GM12878 (cell line): ENCODE measurements around the gene KCNJ10. TPM values are rescaled to one million over a fixed set of nuclear protein-coding genes. Genes with fewer than 3 reads are reported as not detected.

Source experiments
- ATAC-seq: fragments of 200-7000 bp; cut with Tn5 transposase; 3 replicates; pipeline ENCODE4 v1.9.1; 2020; ENCODE audit warnings: mild to moderate bottlenecking, moderate library complexity
- BruUV-seq: library from RNA; stranded (reverse); fragments of 400-500 nt; replicated peaks from 2 replicates; lab custom pipeline; 2021; lab: Mats Ljungman, UMichigan
- CTCF ChIA-PET: fragments of 300-600 bp; sonication (Branson Sonifier 250); formaldehyde crosslinking; extraction: SDS; loops from one replicate; lab custom pipeline; 2021; ENCODE audit warnings: inconsistent platforms; lab: Yijun Ruan, JAX
- POLR2A ChIA-PET: fragments of 350-600 bp; formaldehyde crosslinking; extraction: SDS; loops from one replicate; lab custom pipeline; 2021; ENCODE audit warnings: inconsistent platforms; lab: Charles Lee
- RAD21 ChIA-PET: fragments of 300-600 bp; sonication (Branson Sonifier 250); formaldehyde crosslinking; loops from one replicate; lab custom pipeline; 2023; ENCODE audit warnings: antibody characterized with exemption; ENCODE audit not compliant: unreplicated experiment; lab: Charles Lee
- SMC1A ChIA-PET: fragments of 300-600 bp; sonication (Branson Sonifier 250); formaldehyde crosslinking; loops from one replicate; lab custom pipeline; 2023; ENCODE audit not compliant: unreplicated experiment, uncharacterized antibody; lab: Charles Lee
- DNase-seq: peaks from one replicate; pipeline ENCODE4 v3.0.0-alpha.2; 2011; ENCODE audit warnings: low read depth, low spot score
- FAIRE-seq: peaks from 3 replicates; lab custom pipeline; 2011; peaks lifted over from hg19 to GRCh38; lab: Jason Lieb, UNC
- H2AFZ ChIP-seq: 2 replicates; pipeline ENCODE4 v1.6.0; 2011; ENCODE audit warnings: low read depth, low read length, control low read depth; ENCODE audit not compliant: control insufficient read depth
- H3K27ac ChIP-seq: 2 replicates; pipeline ENCODE4 v1.5.1; 2011; ENCODE audit warnings: control low read depth; ENCODE audit not compliant: control insufficient read depth, insufficient read depth
- H3K27me3 ChIP-seq, 2 experiments: replicated peaks in 1 of 2; 2 replicates each; pipeline versions ENCODE4 v1.6.0 to v1.6.1; 2011; ENCODE audit warnings: low read length in 1 of 2; ENCODE audit not compliant: control insufficient read depth in 2 of 2, insufficient read depth in 2 of 2
- H3K36me3 ChIP-seq, 2 experiments: 2 replicates each; pipeline ENCODE4 v1.5.1; 2011; ENCODE audit warnings: low read length in 1 of 2; ENCODE audit not compliant: control insufficient read depth in 2 of 2, insufficient read depth in 2 of 2
- H3K4me1 ChIP-seq: 2 replicates; pipeline ENCODE4 v1.6.1; 2011; ENCODE audit warnings: mild to moderate bottlenecking, low read length, moderate library complexity, mixed read lengths; ENCODE audit not compliant: control insufficient read depth, insufficient read depth
- H3K4me2 ChIP-seq: 2 replicates; pipeline ENCODE4 v1.6.0; 2011; ENCODE audit warnings: control low read depth; ENCODE audit not compliant: control insufficient read depth, insufficient read depth
- H3K4me3 ChIP-seq: fragments of 200-600 bp; sonication (generic); 2 replicates; pipeline ENCODE4 v1.5.1; 2016
- H3K79me2 ChIP-seq: 2 replicates; pipeline ENCODE4 v1.6.0; 2011; ENCODE audit warnings: low read length; ENCODE audit not compliant: control insufficient read depth, insufficient read depth
- H3K9ac ChIP-seq: 2 replicates; pipeline ENCODE4 v1.8.0; 2011; ENCODE audit warnings: low read length, control low read depth, mixed read lengths; ENCODE audit not compliant: control insufficient read depth, insufficient read depth
- H3K9me3 ChIP-seq: replicated peaks from 3 replicates; pipeline ENCODE4 v1.5.1; 2011; ENCODE audit warnings: mild to moderate bottlenecking, low read length; ENCODE audit not compliant: control insufficient read depth, insufficient read depth
- H4K20me1 ChIP-seq: 2 replicates; pipeline ENCODE4 v1.6.0; 2011; ENCODE audit not compliant: control insufficient read depth, insufficient read depth
- CHD2 ChIP-seq: IDR thresholded peaks from 2 replicates; pipeline ENCODE4 v1.6.1; 2011; ENCODE audit warnings: low read depth, low read length, improper control_type of control experiment, borderline replicate concordance
- LARP7 ChIP-seq: fragments of 450-650 bp; IDR thresholded peaks from 2 replicates; pipeline ENCODE4 v1.6.1; 2017; ENCODE audit warnings: mild to moderate bottlenecking
- SMAD1 ChIP-seq: fragments of 450-650 bp; IDR thresholded peaks from 2 replicates; pipeline ENCODE4 v1.6.1; 2018; ENCODE audit warnings: mild to moderate bottlenecking, low read depth; ENCODE audit not compliant: partially characterized antibody
- SP1 ChIP-seq: IDR thresholded peaks from one replicate; pipeline ENCODE4 v1.6.1; 2011; ENCODE audit warnings: low read depth, low read length
- YY1 ChIP-seq: IDR thresholded peaks from 2 replicates; pipeline ENCODE4 v1.6.1; 2011; ENCODE audit warnings: low read depth, mild to moderate bottlenecking, low read length
- WGBS: methylation state at CpG from one replicate; pipeline ENCODE4 v1.1.6; 2016; ENCODE audit warnings: low lambda C conversion rate; ENCODE audit not compliant: insufficient replicate concordance, insufficient coverage; ENCODE audit errors: missing lambda C conversion rate; 5-methylcytosine and 5-hydroxymethylcytosine counted together
- in situ Hi-C: fragments of 300-500 bp; cut with MboI; formaldehyde crosslinking; loops from 9 replicates; pipeline ENCODE4 v1.14.3; 2018; ENCODE audit warnings: mixed read lengths
- intact Hi-C: fragments of 100-400 bp; cut with micrococcal nuclease; formaldehyde crosslinking; loops from one replicate; pipeline ENCODE4 v1.14.2; 2022; ENCODE audit not compliant: unreplicated experiment
- polyA plus RNA-seq, 11 experiments: library from polyadenylated mRNA; depleted of rRNA in 4 of 11; unstranded in 6 of 11; stranded (reverse) in 5 of 11; fragments of >200 nt; fragmentation: Nextera tagmentation in 4 of 11; fragmentation: Illumina TruSeq in 1 of 11; extraction: Ambion mirVana in 4 of 11; extraction: Trizol in 1 of 11; gene quantifications; 1 replicate in 1 of 11; 2 replicates in 10 of 11; pipeline versions ENCODE4 v1.2.1 to v1.2.3, GENCODE V29; 2011 to 2016; ENCODE audit warnings: inconsistent platforms in 2 of 11, missing spikeins in 2 of 11, low read depth in 1 of 11
- total RNA-seq, 4 experiments: library from RNA; depleted of rRNA in 3 of 4; stranded (reverse); fragments of >200 nt in 3 of 4; fragmentation: Illumina TruSeq in 1 of 4; extraction: Trizol in 1 of 4; gene quantifications; 2 replicates each; pipeline versions ENCODE4 v1.2.1 to v1.2.3, GENCODE V29; 2013 to 2021
- TF ChIP-seq, protein P1 (sequence below): fragments of 450-650 bp; IDR thresholded peaks from 2 replicates; pipeline ENCODE4 v1.6.1; 2014; ENCODE audit warnings: mild to moderate bottlenecking
- TF ChIP-seq, protein P2 (sequence below): fragments of 450-650 bp; IDR thresholded peaks from 2 replicates; pipeline ENCODE4 v1.6.1; 2016; ENCODE audit warnings: mild to moderate bottlenecking, moderate library complexity, borderline replicate concordance
- TF ChIP-seq, protein P3 (sequence below): IDR thresholded peaks from 2 replicates; pipeline ENCODE4 v1.6.1; 2012; ENCODE audit warnings: low read length, inconsistent platforms
- TF ChIP-seq, protein P4 (sequence below): IDR thresholded peaks from 2 replicates; pipeline ENCODE4 v1.6.1; 2011; ENCODE audit warnings: borderline replicate concordance, low read depth, mild to moderate bottlenecking, moderate library complexity, low read length; ENCODE audit not compliant: insufficient read depth, poor library complexity, severe bottlenecking
- TF ChIP-seq, protein P5 (sequence below): IDR thresholded peaks from 2 replicates; pipeline ENCODE4 v1.6.1; 2011; ENCODE audit warnings: low read depth, mild to moderate bottlenecking, low read length, moderate library complexity, borderline replicate concordance; ENCODE audit errors: extremely low read depth
- TF ChIP-seq, protein P6 (sequence below): fragments of 450-650 bp; IDR thresholded peaks from 2 replicates; pipeline ENCODE4 v1.6.1; 2017; ENCODE audit warnings: mild to moderate bottlenecking

Gene KCNJ10
- total and polyA plus RNA-seq, 10 of the 15 experiments (the other 5 are each of a cell fraction or from before 2014, with no cell fraction given), result 0.01 to 0.29 (median 0.09) TPM; not detected in 2

DNA sequence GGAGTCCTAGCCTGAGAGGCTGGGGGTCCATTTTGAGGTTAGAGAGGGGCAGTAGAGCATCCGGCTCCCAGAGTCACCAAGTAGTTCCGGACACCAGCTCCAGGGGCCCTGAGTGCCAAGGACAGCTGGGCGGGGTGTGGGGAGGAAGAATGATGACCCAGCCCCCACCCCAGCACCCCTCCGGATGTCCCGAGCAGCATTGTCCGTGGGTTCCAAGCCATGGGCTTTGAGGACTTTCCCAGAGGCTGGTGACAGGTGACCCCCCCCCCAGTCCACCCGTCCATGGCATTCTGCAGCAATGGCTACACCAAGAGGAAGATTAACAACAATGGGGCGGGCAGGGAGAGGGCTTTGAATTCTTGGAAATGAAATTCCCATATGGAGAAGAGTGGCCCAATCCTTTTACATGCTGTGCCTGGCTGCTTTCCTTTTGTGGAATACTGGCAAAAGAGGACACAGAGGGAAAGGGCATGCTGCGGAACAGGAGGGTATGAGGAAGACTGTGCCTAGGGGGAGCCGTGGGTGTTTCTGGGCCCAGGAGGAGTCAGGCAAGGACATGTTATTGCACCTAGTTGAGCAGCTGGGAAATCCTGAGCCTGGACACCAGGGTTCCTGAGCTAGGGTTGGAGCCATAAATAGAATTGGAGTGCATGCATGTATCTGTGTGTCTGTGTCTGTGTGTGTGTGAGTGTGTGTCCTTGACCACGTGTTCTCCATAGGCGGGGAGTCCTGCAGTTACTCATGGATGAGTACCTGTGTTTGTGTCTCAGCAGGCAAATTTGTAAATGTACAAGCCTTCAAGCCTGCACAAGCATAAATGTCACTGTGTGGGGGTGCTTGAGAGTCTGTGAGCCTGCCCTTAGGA, 46.6 kb upstream of the KCNJ10 start:
- H3K79me2 ChIP-seq, result no peaks in the 10 kb centered on the region
- no peaks in the 10 kb centered on the region for H3K9me3 ChIP-seq
- ATAC-seq (no peak), DNase-seq (no peak), FAIRE-seq (no peak)
- peaks cover 0 to 7% of the 10 kb centered on the region in 2 experiments for H3K27me3 ChIP-seq
- SMC1A ChIA-PET, result no interaction called here
- 0 out of 2 replicates have a peak, but pooled peaks cover 3% of the 10 kb centered on the region for H4K20me1 ChIP-seq
- H3K27ac ChIP-seq, result no peak overlapping the region
- no peak overlapping the region for H2AFZ ChIP-seq
- no peaks in the 10 kb centered on the region for H3K36me3 ChIP-seq
- no peak overlapping the region for H3K4me3 ChIP-seq
- intact Hi-C loops (no loop called here), in situ Hi-C loops (no loop called here)
- H3K9ac ChIP-seq, result no peak overlapping the region
- no peaks in the 10 kb centered on the region for H3K4me1 ChIP-seq
- POLR2A ChIA-PET, result no interaction called here
- no TSS peak for BruUV-seq
- H3K4me2 ChIP-seq, result no peak overlapping the region
- CTCF ChIA-PET, result interaction anchor here (0.8 to 1.1 kb wide), 3 partner anchors 136 to 246 kb away, joined by 3 to 4 read pairs (median 3); no protein-coding TSS in a partner anchor
- 40% methylated on average over 12 of the region's 12 CpGs for WGBS
- RAD21 ChIA-PET, result no interaction called here
- TF ChIP-seq YY1 (no peak), SP1 (no peak), CHD2 (no peak), LARP7 (no peak), SMAD1 (no peak)
- TF ChIP-seq, protein P1, sequence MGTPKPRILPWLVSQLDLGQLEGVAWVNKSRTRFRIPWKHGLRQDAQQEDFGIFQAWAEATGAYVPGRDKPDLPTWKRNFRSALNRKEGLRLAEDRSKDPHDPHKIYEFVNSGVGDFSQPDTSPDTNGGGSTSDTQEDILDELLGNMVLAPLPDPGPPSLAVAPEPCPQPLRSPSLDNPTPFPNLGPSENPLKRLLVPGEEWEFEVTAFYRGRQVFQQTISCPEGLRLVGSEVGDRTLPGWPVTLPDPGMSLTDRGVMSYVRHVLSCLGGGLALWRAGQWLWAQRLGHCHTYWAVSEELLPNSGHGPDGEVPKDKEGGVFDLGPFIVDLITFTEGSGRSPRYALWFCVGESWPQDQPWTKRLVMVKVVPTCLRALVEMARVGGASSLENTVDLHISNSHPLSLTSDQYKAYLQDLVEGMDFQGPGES, result no peak
- TF ChIP-seq, protein P2, sequence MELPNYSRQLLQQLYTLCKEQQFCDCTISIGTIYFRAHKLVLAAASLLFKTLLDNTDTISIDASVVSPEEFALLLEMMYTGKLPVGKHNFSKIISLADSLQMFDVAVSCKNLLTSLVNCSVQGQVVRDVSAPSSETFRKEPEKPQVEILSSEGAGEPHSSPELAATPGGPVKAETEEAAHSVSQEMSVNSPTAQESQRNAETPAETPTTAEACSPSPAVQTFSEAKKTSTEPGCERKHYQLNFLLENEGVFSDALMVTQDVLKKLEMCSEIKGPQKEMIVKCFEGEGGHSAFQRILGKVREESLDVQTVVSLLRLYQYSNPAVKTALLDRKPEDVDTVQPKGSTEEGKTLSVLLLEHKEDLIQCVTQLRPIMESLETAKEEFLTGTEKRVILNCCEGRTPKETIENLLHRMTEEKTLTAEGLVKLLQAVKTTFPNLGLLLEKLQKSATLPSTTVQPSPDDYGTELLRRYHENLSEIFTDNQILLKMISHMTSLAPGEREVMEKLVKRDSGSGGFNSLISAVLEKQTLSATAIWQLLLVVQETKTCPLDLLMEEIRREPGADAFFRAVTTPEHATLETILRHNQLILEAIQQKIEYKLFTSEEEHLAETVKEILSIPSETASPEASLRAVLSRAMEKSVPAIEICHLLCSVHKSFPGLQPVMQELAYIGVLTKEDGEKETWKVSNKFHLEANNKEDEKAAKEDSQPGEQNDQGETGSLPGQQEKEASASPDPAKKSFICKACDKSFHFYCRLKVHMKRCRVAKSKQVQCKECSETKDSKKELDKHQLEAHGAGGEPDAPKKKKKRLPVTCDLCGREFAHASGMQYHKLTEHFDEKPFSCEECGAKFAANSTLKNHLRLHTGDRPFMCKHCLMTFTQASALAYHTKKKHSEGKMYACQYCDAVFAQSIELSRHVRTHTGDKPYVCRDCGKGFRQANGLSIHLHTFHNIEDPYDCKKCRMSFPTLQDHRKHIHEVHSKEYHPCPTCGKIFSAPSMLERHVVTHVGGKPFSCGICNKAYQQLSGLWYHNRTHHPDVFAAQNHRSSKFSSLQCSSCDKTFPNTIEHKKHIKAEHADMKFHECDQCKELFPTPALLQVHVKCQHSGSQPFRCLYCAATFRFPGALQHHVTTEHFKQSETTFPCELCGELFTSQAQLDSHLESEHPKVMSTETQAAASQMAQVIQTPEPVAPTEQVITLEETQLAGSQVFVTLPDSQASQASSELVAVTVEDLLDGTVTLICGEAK, result no peak
- TF ChIP-seq, protein P3, sequence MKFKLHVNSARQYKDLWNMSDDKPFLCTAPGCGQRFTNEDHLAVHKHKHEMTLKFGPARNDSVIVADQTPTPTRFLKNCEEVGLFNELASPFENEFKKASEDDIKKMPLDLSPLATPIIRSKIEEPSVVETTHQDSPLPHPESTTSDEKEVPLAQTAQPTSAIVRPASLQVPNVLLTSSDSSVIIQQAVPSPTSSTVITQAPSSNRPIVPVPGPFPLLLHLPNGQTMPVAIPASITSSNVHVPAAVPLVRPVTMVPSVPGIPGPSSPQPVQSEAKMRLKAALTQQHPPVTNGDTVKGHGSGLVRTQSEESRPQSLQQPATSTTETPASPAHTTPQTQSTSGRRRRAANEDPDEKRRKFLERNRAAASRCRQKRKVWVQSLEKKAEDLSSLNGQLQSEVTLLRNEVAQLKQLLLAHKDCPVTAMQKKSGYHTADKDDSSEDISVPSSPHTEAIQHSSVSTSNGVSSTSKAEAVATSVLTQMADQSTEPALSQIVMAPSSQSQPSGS, result no peak
- TF ChIP-seq, protein P4, sequence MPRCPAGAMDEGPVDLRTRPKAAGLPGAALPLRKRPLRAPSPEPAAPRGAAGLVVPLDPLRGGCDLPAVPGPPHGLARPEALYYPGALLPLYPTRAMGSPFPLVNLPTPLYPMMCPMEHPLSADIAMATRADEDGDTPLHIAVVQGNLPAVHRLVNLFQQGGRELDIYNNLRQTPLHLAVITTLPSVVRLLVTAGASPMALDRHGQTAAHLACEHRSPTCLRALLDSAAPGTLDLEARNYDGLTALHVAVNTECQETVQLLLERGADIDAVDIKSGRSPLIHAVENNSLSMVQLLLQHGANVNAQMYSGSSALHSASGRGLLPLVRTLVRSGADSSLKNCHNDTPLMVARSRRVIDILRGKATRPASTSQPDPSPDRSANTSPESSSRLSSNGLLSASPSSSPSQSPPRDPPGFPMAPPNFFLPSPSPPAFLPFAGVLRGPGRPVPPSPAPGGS, result no peak
- TF ChIP-seq, protein P5, sequence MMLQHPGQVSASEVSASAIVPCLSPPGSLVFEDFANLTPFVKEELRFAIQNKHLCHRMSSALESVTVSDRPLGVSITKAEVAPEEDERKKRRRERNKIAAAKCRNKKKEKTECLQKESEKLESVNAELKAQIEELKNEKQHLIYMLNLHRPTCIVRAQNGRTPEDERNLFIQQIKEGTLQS, result no peak
- TF ChIP-seq, protein P6, sequence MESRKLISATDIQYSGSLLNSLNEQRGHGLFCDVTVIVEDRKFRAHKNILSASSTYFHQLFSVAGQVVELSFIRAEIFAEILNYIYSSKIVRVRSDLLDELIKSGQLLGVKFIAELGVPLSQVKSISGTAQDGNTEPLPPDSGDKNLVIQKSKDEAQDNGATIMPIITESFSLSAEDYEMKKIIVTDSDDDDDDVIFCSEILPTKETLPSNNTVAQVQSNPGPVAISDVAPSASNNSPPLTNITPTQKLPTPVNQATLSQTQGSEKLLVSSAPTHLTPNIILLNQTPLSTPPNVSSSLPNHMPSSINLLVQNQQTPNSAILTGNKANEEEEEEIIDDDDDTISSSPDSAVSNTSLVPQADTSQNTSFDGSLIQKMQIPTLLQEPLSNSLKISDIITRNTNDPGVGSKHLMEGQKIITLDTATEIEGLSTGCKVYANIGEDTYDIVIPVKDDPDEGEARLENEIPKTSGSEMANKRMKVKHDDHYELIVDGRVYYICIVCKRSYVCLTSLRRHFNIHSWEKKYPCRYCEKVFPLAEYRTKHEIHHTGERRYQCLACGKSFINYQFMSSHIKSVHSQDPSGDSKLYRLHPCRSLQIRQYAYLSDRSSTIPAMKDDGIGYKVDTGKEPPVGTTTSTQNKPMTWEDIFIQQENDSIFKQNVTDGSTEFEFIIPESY, result no peak
